Measurements from ENCODE around the gene MSLN.

The MSLN gene

DNA sequence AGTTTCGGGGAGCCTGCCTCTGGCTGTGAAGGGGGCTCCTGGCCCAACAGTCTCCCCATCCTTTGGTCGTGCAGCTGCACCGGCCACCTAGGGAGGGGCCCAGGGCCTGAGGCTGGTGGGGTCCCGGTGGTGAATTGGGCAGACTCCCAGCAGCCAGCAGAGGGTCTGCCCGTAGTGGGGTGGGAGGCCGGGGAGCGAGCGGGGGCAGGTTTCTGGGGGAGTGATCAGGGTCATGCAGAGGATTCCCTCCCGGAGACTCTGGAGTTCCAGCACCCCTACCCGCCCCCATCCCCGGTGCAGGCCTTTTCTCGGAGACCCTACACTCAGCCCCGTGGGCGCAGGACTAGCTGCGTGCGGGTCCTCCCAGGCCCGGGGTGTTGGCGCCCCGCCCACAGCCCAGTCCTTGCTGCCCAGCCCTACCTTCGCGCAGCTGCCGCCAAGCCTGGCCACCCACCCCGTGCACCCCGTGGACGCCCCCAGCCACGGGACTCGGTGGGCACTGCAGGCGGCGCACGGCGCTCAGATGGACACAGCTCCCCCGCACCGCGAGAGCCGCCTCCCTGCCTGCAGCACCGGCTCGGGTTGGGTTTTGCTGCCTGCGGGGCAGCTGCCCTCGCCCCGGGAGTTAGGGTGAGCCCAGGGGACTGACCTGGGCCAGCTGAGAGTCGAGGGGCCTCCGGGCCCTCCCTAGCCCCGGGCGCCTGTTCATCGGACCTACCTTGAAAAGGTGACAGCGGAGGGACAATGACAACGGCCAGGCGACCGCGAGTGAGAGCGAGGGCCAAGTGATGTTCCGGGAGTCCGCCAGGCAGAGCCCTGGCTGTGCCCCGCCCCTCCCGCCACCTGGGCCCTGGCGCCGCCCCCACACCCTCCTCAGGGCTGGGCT lies 39.7 kb downstream of the MSLN start, which contains the start of gene GNG13:
GNG13 (minus strand) TSS at position 787 of the 886 bp plus-strand sequence. CDS start 1,657 bp downstream, outside the sequence.
- TF ChIP-seq, protein P1, sequence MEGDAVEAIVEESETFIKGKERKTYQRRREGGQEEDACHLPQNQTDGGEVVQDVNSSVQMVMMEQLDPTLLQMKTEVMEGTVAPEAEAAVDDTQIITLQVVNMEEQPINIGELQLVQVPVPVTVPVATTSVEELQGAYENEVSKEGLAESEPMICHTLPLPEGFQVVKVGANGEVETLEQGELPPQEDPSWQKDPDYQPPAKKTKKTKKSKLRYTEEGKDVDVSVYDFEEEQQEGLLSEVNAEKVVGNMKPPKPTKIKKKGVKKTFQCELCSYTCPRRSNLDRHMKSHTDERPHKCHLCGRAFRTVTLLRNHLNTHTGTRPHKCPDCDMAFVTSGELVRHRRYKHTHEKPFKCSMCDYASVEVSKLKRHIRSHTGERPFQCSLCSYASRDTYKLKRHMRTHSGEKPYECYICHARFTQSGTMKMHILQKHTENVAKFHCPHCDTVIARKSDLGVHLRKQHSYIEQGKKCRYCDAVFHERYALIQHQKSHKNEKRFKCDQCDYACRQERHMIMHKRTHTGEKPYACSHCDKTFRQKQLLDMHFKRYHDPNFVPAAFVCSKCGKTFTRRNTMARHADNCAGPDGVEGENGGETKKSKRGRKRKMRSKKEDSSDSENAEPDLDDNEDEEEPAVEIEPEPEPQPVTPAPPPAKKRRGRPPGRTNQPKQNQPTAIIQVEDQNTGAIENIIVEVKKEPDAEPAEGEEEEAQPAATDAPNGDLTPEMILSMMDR (IDR thresholded peaks at IDR 0.05; ENCODE audit: insufficient read depth, low read length, poor library complexity, severe bottlenecking), result no peak
- H3K27me3 ChIP-seq (replicated peaks; ENCODE audit: control insufficient read depth, insufficient read depth, low read length), result no peaks in the 10 kb centered on the region; the same call in 1 of the 2 replicates
- H3K36me3 ChIP-seq (ENCODE audit: control insufficient read depth, insufficient read depth, low read length), result peaks cover 2% of the 10 kb centered on the region
- no peak within 1 kb of the TSS for H3K4me3 ChIP-seq (replicated peaks; ENCODE audit: low read depth, low read length)
- no peak for DNase-seq (ENCODE audit: extremely low read depth, insufficient read length)

DNA sequence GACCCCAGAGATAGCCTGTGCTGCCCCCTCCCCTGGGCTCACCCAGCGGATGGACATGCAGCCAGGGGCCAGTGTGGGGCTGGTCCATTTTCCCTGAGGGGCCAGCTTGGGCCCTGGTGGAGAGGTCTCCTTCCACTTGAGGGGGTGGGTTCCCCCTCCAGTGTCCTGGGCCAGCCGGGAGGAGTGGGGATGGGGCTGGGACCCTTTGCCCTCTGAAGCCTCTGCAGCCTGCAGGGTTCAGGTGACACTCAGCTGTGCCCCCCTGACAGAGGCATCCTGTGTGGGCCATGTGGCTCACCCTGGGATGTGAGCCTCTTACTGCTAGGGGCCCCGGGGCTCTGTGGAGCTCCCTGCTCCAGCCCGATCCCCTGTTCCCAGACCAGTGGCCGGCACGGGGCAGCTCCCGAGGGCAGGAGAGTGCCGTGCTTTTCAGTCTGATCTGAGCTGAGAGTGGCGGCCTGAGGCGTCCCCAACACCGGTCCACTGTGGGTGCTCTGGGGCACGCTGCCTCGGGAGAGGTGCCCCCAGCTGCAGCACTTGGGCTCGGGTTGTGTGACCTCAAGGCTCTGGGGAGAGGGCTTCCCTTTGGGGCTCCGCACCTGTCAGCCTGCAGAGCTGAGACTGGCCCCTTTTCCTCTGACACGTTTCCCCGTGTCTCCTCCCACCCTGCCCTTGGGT lies 40.4 kb downstream of the MSLN start:
- H3K27me3 ChIP-seq (replicated peaks; ENCODE audit: control insufficient read depth, insufficient read depth, low read length), result no peaks in the 10 kb centered on the region; the same call in 1 of the 2 replicates
- TF ChIP-seq, protein P1 (IDR thresholded peaks at IDR 0.05; ENCODE audit: insufficient read depth, low read length, poor library complexity, severe bottlenecking), result no peak
- H3K4me3 ChIP-seq (replicated peaks; ENCODE audit: low read depth, low read length), result no peak overlapping the region
- peaks cover 2% of the 10 kb centered on the region for H3K36me3 ChIP-seq (ENCODE audit: control insufficient read depth, insufficient read depth, low read length)
- DNase-seq (ENCODE audit: extremely low read depth, insufficient read length), result no peak

DNA sequence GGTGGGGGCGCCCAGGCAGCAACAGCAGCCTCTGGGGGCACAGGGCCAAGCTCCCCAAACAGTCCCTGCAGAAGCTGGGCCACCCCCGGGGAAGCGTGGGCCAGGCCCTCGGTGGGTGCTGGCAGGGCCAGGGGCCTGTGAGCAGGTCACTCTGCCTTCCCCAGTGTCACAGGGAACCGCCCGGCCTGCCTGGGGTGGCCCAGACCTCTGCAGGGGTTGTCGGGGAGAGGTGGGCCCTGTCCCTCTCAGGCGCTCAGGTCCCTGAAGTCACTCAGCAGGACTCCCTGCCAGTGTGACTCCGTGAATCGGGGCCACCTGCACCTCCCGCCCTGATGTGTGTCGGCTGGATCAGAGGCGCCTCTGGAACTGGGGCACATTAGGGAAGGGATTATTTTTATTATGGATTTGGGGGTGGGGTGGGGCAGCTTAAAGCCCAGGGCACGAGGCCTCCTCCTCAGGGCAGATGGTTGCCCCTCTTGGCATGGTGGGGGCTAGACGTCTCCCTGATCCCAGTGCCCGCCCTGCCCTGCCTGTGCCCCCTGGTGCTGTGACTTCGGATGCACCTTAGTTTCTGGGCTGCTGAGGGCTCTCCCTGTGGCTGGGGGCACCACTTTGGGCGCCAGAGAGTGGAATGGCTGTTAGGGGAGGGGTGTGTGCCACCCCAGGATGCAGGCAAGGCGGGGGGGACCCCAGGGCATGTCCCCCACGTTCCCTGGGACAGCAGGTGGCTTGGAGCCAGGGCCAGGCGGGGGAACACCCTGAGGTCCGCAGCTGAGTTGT lies 41.2 kb downstream of the MSLN start:
- TF ChIP-seq, protein P1 (IDR thresholded peaks at IDR 0.05; ENCODE audit: insufficient read depth, low read length, poor library complexity, severe bottlenecking), result no peak
- no peak overlapping the region for H3K4me3 ChIP-seq (replicated peaks; ENCODE audit: low read depth, low read length)
- no peak for DNase-seq (ENCODE audit: extremely low read depth, insufficient read length)

DNA sequence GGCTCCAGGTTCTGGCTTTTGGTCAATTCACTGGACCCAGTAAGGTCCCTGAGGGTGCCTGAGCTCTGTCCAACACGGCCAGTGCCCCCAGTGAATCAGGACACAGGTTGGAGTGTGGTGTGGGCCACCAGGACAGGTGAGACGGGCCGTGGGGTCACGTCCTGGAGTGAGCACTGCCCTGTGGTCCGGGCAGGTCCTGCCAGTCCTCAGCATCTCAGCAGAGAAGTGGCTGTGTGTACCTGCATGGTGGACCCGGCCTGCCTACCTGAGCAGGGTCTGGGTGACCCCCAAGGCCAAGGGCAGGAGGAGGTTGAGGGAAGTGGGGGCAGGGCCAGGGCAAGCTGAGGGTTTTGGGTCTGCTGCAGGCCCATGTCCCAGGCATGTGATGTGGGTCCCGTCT lies 41.9 kb downstream of the MSLN start:
- TF ChIP-seq, protein P1 (IDR thresholded peaks at IDR 0.05; ENCODE audit: insufficient read depth, low read length, poor library complexity, severe bottlenecking), result no peak
- Histone ChIP-seq H3K36me3 (ENCODE audit: control insufficient read depth, insufficient read depth, low read length) (no peaks in the 10 kb centered on the region; the same call in 1 of the 2 replicates), H3K4me3 (replicated peaks; ENCODE audit: low read depth, low read length) (no peak overlapping the region), H3K27me3 (replicated peaks; ENCODE audit: control insufficient read depth, insufficient read depth, low read length) (no peaks in the 10 kb centered on the region; the same call in 1 of the 2 replicates)
- no peak for DNase-seq (ENCODE audit: extremely low read depth, insufficient read length)

More for the DNA sequence above, 41.2 kb downstream of the MSLN start:
- H3K36me3 ChIP-seq (ENCODE audit: control insufficient read depth, insufficient read depth, low read length), result peaks cover 2% of the 10 kb centered on the region; the same call in 1 of the 2 replicates
- no peaks in the 10 kb centered on the region; the same call in 1 of the 2 replicates for H3K27me3 ChIP-seq (replicated peaks; ENCODE audit: control insufficient read depth, insufficient read depth, low read length)
